Activated T-cell treated with anti-CD3 and anti-CD28 coated beads, Interleukin-2, amount 50 U/mL, for 1 hour (primary cell): ENCODE data around the gene SEMA3F.

Source experiments
- DNase-seq: peaks from one replicate; pipeline ENCODE4 v3.0.0-alpha.2; 2020

Gene SEMA3F

DNA sequence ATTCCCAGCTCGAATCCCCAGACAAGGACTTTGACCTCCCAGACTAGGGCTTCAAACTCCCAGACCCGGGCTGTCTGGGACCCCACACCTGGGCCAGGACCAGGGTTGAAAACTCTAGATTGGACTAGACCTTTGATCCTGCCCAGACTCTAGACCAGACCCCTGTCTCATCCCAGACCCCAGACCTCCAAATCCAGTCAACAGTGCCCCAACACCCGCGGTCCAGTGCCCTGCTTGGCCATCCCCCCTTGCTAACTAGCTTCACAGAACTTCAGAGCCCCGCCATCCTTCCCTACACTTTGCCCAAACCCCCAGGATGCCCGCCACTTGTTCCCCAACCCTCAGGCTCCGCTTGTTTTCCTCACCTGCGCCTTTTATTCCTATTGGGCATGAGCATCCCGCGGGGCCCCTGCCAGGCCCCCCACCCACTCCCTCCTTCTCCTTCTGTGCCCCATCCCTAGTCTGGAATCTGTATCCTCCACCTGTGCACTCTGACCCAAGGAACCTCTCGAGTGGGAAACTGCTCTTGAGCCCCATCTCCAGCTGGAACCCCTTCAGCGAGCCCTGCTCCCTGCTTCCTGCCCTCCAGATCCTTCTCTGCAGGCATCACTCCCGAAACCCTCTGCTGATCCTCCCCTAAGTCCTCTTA, 81.5 kb downstream of the SEMA3F start:
- DNase-seq, result no peak

DNA sequence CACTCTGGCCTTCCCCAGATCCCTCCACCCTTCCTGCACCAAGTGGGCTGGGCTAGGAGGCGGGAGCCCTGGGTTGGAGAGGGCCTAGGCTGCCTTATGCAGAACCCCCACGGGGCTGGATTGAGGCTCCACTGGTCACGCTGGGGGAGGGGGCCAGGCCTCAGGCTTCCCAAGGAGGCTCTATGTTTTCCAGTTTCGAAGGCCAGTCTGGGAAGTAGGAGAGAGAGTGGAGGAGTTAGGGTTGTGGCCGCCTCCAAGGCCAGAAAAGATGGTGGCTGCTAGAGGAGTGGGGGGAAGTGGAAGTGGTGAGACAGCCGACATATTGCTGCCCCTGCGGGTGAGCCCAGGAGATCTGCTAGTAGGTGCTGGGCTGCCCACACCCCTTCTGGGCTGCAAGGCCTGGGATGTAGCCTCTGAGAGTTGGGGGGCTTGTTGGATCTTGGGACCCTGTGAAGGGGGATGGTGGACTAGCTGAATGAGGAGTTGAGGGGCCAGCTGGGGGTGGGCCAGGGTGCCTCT, 82.1 kb downstream of the SEMA3F start:
- DNase-seq, result peak; percentile 46

DNA sequence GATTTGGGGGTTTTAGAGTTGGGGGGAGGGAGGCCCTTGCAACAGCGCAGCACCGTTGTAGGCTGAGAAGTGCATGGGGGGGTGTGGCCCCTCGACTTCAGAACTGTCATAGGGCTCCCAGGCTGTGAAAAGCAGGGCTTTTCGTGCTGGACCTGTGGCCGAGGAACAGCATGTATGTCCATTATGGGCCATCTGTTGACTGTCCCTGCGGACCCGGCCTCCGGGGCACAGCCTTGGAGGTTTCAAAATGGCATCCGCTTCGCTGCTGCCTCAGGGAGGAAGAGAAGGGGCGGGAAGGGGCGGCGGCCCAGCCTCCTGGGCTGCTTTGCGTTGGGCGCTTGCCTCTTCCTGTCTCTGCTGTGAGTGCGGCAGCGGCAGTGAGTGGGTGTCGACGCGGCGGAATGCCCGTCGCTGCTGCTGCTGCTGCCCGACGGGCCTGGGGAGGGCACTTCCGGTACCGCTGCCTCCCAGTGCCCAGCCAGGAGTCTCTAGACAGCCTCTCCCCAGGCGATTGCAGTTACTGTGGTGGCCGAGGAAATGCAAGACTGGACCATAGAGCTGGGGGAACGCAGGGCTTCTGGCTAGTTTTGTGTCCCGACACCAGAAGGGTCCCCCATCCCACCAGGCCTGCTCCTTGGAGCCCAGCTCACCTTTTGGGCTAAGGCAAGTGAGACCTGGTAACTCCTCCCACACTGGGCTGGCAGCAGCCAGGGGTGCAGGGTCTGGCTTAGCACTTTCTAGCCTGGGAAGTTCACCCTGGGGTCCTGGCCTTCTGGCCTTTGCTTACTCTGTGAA, 82.8 kb downstream of the SEMA3F start:
- DNase-seq, result peak; percentile 84

DNA sequence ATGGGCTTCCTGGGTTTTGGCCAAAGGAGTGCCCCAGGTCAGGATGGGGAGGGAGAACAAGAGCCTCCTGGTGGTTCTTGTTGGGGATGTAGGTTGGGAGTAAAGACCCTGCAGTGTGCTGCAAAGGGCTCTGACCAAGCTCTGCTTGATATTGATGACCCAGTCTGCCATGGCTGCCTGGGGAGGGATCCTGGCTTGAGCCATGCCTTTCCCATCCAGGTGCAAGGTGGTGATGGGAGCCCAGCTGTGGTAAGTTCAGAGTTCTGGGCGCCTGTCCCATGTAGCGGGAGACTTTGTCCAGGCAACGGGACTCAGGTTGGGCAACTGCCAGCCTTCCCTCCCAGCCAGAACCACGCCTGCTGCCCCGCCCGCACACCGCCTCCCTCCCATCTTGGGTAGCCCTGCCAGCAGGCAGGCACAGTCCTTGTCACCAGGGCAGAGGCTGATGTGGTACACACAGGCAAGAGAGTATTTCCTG, 83.5 kb downstream of the SEMA3F start:
- DNase-seq, result peak; percentile 32
